Fibroblast of lung (primary cell): Measurements from ENCODE around the gene ACACB.

Experiments
- CTCF ChIP-seq, 2 donors: IDR thresholded peaks in 1 of 2; conservative IDR thresholded peaks in 1 of 2; 1 replicate in 1 of 2; 2 replicates in 1 of 2; pipeline ENCODE4 v1.5.1; 2011 to 2012; ENCODE audit warnings: low read length in 2 of 2, control low read depth in 1 of 2, inconsistent platforms in 1 of 2, low read depth in 1 of 2, mild to moderate bottlenecking in 1 of 2
- EZH2 ChIP-seq: IDR thresholded peaks from 2 replicates; pipeline ENCODE4 v1.5.1; 2012; ENCODE audit warnings: low read length, control low read depth, mild to moderate bottlenecking; ENCODE audit errors: missing control alignments

- TF ChIP-seq CTCF (conservative IDR thresholded peaks at IDR 0.05 in 1 of 2, IDR thresholded peaks at IDR 0.05 in 1 of 2; ENCODE audit: low read depth in 1 of 2, low read length in 2 of 2), result no peak
- TF ChIP-seq EZH2, result no peak
Observed at GRCh38 chr12:109252799-109253198, 136.4 kb downstream of the ACACB start.
